ENCODE data around the gene ASB4.
A peak's percentile ranks its signal among the peaks of the same experiment; 100 is the strongest.
"Not testable (repeated sequence)": the region's sequence is repeated elsewhere in the genome, so short reads cannot be mapped to it uniquely, and the experiment has no call there.

Gene ASB4, protein sequence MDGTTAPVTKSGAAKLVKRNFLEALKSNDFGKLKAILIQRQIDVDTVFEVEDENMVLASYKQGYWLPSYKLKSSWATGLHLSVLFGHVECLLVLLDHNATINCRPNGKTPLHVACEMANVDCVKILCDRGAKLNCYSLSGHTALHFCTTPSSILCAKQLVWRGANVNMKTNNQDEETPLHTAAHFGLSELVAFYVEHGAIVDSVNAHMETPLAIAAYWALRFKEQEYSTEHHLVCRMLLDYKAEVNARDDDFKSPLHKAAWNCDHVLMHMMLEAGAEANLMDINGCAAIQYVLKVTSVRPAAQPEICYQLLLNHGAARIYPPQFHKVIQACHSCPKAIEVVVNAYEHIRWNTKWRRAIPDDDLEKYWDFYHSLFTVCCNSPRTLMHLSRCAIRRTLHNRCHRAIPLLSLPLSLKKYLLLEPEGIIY

DNA sequence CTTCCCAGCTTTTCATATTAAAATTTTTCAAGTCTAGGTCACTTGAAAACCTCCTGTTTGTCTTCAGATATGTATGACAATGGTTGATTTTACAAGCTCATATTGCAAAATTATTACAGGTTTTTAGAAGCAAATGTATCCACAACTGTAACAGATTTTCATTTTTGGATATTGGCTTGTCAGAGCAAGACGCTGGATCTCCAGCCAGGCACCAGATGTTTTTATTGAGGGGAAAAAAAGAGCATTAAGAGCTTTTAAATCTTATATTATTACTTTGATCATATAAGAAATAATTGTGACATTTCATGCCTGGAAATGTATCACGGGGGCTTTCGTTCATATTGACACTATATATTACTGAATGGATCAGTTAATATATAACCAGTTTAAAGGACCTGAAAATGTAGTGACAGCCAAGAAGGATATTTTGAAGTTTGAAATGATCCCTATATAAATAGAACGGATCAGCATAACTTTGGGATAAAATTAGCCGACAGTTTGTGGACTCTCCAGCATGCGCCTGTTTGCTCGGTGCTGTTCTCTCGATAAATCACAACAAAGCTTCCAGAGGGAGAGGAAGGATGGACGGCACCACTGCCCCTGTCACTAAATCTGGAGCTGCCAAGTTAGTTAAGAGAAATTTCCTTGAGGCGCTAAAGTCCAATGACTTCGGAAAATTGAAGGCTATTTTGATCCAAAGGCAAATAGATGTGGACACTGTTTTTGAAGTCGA, at the start of gene ASB4:
TSS of gene ASB4 (plus strand) at position 553 of the 733 bp plus-strand sequence. CDS start at position 582, 29 bp downstream.
- no peak for DNase-seq

DNA sequence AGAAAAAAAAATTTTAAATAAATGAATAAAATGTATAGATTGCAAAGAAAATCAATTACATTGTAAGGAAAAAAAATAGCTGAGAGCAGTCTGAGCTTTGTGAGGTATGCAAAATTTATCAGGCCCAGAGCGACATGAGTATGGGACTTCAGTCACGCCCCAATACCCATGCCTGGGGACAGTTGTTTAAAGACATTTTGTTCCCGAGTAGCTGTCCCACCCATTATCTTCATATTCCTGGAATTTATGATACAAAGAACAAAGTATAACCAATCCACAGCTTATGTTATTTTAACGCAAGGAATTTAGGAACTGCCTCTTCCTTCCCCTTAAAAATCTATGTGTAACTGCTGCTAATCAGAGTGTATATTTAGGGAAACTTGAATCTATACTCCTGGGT, 49.3 kb upstream of the ASB4 start:
- DNase-seq: no peak

DNA sequence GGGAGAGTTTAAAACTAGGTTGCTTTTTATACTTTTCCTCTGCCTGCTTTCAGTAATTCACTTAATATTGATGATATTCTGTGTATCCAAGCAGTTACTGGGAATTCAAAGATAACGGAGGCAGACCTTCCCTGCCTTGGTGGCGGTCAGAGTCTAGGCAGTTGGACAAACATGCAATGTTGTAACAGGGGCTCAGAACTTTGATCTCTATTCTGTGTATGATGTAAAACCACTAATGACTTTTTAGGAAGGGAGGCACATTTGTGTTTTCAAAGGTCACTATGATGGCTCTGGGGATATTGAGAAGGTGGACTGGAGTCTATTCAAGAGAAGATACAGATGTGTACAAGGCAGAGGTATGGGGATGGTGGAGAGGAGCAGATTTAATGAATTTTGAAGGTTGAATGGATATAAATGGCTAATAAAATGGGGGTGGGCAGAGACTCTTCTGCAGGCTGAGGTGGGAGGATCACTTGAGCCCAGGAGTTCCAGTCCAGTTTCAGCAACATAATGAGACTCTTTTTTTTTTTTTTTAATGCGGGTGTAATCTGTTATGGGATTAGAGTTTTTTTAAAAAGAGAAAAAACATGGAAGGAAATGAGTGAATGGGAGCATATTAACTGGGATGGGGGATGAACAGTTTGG, 45.2 kb upstream of the ASB4 start:
- DNase-seq: no peak

DNA sequence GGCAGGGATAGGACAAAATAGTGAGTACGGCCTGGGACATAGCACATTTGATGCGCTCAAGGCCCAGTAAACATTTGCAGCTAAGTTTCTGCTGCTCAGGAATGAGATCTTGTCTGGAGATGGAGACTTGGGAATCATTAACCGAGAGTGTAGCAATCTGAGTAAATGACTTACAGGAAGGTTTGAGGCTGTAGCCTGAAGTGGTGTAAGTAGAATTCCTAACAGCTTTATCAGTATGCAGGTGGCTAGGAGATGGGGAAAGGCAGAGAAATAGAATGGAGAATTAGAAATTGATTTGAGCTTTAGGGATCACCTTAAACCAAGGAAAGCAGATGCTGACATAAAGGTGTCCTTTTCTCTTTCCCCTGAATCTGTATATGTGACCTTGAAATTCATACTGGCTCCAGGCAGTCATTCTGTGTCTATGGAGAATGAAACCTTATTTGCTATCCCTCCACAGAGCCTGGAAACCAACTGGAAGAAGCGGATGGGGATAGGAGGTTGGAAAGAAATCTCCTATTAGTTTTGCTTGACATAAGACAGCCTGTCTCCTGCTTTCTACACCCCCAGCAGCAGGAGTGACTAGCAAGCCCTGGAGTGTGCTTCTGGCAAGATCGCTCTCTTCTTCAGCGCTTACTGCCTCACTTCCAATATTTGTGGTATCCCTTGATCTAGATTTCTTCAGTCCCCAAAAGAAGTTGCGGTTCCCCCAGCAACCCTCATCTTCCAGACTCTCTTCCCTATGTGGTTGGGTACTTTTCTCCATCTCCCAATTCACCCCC, 44.5 kb upstream of the ASB4 start:
- DNase-seq: no peak

DNA sequence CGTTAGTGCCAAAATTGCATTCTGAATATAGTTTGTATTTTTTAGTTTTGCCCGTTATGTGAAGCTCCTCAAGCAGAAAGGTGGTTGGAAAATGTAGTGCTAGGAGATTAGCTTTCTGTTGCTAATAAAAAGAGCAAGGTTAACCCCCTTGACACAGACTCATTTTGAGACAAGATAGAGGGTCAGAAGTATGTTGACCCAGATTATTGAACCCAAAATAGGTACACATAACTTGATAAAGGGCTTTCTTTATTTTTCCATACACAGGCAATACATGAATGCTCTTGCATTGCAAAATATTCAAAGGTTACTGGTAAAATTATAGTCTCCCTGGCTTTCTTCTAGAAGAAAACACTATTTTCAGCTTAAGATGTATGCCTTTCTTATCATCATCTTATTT, 40.9 kb upstream of the ASB4 start:
- DNase-seq: no peak

DNA sequence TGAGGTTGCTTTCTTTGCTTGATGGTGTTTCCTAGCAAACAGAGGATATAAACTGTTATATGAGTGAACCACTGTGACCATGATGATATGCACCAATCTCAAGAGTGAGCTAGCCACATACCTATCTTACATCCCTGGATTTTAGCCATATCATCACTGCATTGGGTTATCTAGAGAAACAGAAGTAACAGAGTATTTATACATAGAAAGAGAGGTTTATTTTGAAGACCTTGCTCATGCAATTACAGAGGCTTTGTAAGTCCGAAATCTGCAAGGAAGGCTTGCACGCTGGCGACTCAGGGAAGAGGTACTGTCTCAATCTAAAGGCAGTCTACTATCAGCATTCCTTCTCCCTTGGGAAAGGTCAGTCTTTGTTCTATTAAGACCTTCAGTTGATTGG, 39.1 kb upstream of the ASB4 start:
- no peak for DNase-seq

DNA sequence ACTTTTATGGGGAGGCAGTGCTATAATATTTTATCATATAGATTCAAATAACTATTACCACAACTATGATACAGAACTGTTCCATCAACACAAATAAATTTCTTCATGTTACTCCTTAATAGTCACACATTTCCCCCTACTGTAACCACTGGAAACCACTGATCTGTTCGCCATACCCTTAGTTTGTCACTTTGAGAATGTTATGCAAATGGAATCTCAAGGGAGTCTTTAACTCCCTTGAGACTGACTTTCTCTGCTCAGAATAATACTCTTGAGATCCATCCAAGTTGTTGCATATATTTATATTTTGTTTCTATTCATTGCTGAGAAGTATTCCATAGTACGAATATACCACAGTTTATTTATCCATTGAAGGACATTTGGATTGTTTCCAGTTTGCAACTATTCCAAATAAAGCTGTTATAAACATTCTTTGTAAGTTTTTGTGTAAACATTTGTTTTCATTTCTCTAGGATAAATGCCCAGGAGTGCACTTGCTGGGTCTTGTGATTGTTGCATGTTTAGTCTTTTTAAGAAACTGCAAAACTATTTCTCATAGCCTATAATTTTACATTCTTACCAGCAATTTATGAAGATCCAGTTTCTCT, 31.2 kb upstream of the ASB4 start:
- DNase-seq: no peak

DNA sequence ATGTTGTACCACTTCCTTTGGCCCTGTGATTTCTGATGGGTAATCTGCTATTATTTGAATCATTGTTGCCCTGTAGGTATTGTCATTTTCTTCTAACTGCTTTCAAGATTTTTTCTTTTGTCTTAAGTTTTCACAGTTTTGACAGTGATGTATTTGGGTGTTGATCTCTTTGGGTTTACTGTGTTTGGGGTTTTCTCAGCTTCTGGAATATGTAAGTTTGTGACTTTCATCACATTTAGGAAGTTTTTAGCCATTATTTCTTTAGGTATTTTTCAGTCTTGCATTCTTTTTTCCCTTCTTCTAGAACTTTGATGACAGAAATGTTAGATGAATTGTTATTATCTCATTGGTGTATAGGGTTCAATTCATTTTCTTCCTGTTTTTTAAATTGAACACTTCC, 27.8 kb upstream of the ASB4 start:
- DNase-seq: no peak

DNA sequence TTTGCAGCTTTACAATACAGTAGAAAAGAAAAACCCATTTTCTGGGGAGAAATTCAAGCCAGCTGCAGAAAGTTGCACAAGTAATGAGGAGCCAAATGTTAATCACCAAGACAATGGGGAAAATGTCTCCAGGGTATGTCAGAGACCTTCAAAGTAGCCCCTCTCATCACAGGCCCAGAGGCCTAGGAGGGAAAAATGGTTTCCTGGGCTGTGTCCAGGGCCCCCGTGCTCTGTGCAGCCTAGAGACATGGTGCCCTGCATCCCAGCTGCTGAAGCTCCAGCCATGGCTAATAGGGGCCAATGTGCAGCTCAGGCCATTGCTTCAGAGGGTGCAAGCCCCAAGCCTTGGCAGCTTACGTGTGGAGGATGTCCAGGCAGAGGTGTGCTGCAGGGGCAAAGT, 25.1 kb upstream of the ASB4 start:
- not testable (repeated sequence) for DNase-seq

DNA sequence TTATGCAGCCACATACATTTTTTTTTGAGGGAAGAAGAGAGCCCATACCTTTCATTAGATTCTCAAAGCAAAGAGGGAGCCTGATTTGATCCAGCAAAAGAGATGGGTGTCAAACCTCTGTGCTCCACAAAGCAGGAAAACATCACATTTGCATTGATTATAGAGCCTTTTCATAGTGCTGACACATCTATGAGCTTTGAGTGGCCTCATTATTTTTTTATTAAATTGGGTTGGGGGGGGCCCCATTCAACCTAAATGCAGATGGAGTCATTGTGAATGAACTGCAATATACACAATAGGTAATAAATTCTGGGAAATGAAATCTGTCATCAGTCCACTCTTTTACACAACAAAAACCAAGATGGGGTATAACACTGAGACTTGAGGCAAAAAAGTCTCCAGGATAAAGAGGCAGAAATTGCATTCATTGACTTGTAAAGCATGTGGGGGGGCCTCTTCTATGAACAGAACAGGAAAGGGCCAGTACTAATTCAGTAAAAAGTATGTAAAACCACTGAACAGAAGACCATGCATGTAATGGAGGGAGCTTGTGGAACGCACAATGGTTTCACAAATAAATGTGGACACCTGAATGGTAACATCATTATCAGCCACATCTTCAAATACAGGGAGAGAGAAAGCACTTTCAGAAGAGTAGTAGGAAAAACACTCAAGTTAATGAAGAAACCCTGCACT, 17.7 kb upstream of the ASB4 start:
- DNase-seq: no peak

DNA sequence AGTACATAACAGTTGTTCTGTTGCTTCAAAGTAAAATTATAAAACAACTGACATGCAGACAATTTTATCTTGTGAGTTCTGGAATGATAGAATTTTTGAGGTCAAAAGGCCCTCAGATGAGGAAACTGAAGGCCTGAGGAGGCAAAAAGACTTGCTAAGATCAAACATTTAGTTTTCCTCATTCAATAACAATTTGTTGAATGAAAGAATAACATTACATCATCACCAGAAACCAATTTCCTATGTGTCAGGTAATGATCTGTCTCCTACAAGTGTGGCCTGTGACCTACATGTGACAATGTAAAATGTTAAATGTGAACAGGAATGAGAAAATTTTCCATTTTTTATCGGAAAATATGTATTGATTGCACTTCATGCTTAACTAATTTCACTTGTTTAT, 16.6 kb upstream of the ASB4 start:
- DNase-seq: no peak

DNA sequence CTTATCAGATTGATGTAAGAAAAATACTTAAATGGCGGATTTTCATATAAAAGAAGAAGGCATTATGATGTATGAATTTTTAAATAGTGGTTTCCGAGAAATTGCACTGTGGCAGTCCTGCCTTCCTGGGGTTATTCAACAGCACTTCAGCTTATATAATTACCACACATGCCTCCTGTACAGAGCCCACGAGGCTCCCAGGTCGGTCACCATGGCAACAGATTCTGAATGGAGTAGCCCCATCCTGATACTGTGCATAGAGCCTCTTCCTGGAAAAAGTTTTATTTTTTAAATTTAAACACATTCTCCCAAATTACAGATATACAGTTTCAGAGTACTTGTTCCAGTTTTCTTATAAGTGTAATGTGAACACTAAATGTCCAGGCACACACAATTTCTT, 15.9 kb upstream of the ASB4 start:
- no peak for DNase-seq

DNA sequence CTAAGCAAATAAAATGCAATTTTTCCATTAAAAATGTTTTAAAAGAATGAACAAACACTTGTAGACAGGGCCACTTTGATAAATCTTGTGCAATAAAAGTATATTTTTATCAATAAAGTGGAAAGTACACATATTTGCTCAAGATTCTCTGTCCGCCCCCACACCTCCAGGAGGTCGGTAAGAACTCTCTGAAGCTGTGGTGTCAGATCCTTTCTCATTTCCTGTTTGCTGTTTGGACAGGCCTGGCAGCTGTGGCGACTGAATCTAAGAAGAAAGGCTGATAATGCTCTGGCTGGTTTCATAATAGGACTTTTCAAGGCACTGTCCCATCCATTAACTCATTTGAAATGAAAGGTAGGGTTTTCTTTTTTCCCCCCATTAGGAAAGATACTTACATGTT, 15.3 kb upstream of the ASB4 start:
- DNase-seq: no peak

DNA sequence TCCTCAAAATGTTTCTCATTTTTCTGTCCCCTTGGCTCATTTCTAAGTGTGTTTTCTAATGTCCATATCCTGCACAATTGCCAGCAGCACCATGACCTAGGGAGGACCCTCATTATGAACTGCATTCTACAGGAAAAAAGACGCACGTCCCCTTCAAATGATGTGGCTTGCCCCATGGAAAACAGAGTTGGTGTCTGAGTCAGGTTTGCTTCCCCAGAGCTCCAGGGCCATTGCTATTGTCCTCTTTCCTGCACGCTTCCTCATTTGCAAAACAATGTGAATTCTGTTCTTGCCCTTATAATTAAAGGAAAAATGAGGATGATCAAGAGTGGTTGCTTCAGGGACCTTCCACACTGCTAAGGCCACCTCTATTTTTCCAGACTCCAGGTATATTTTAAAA, 14.7 kb upstream of the ASB4 start:
- no peak for DNase-seq

DNA sequence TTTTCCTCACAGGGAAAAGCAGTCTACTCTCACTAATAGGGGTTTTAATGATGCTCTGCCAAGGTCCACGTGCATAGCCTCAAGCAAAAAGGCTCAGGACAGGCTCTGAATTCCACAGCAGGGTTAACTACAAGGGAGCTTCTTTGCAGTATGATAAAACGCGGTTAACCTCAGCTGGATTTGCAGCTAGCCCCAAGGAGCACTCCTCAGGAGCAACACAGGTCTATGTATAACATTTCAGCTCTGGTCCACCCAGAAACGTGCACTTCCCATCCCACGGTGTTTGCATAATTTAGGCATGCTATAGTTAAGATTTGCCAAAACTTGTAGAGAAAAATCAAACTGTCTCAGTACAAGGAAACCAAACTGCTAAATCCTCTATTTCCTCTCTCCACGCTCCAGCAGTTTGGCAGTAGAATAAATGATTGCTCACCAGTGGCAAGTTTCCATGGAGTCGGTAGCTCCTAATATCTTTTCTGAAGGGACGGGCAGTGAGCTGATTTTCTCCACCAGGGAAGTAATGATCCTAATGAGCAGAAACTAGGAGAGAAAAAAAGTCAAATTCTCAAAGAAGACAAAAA, 13.1 kb upstream of the ASB4 start:
- peak; percentile 71 for DNase-seq

DNA sequence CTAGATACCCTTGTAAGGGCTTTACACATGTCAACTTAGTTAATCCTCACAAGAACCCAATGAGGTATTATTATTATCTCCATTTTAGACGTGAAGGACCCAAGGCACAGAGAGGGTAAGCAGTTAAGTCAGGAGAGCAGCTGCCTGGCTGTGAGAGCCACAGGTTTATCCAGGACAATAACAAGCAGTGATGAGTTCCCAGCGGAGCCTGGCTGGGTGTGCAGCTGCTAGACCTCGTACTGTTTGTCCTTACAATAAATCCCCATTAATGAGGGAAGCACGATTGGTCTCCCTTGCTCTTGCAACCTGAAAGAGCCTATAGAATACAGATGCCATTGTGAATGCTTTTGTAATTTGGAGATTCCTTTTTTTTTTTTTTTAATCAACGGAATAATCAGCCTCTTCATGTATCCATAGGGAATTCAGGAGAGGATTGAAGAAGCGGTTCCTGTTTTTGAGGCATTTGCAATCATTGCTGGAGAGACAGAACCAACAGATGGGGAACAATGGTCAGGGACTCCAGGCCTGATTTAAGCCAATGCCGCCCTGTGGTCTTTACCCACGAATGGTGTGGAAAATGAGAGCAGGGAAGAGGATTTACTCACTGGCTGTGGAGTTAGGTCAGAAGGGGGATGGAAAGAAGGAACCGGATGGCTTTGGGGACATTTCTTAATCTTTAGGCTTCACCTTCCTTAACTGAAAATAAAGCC, 12.3 kb upstream of the ASB4 start:
- peak; percentile 74 for DNase-seq

DNA sequence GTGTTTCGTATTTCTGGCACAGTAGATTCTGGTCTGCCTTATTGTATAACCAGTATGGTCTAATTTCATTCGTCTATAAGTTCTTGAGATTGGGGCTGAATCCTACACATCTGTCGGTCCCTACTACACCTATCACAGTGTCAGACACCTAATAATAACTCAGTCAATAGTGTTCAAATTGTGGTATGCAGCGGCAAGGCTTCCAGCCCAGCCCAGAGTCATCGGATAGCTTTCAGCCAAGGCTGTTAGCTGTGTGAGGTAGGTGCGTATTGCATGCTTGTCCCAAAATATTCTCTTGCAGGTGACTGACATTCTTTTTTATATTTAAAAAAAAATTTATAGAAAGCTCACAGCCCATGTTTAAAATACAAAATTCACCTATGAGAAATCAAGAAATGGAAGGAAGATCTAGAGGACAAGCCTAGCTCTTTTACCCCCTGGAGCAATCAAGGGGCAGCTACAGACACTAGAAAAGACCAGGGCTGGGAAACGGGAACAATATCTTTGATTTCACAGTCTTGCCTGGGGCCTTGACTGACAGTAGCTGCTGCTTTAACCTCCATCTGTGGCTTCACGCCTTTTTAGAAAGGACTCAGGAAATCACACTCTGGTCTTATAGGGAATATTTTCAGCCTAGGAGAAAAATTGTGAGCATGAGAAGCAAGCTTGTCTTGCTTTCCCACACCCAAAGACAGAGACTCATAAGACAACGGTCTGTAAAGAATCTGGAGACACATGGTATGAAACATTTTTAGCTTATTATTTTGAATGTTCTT, 9.5 kb upstream of the ASB4 start:
- no peak for DNase-seq

DNA sequence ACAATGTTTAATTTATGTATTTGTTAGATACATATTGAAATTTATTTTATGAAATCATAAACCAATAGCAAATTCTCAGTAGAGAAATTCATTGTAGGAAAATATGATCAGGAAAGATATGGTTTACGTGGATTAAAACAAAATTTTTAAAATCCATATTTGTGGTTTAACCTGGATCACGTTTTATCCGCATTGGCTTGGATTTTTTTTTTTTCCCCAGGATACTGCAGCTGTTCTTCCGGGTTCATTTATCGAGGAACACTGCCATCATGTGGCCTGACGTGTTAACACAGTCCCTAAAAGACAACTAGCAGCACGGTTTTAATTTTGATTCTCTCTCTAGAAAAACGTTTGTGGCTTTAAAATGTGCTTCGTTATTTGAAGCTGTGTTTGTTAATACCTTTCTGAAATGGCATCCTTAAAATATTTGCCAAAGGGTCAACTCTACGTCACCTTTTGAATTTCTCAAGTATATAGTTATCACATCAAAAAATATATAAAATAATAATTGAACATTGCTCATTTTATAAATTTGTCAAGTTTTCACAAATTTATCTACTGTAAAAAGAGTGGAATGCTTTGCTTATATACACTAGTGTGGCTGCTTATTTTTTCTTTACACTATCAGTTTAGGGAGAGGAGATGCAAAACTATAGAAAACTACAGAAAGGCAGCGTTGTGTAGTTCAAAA, 8.7 kb upstream of the ASB4 start:
- DNase-seq: peak; percentile 61

DNA sequence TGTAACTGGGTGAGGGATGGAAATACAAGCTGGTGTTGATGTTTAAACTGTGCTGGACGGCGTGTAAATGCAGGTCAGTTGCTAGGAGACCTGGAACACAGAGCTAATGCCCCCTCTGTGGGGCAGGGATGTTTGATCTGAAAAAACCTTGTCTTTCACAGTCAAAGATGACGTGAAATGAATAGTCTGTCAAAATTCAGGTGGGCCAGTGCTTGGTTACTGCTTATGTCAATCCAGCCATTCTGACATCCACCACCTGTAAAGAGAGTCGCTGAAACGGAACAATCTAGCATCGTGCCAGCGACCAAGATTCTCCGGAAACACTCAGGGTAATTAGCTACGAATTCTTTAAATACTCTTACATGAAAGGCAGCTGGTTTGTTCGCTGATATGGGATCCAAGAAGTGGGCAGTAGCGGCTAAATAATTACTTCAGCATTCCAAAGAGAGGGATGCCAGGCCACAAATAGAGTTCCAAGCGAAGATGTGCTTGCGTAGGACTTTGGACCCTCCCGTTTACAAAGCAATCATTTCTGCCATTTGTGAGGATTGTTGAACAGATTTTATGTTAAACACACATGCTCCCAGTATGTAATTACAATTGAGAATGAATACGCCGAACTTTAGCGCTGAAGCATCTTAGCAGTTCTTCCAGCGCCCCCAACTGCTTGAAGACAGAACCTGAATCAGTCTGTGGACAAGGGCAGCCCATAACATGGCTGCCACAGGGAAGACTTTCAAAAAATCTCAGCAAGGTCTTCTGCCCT, 7.3 kb upstream of the ASB4 start:
- DNase-seq: no peak
